NCI-H2227 treated with DMSO at 0.1 percent for 48 hours (cell line): ENCODE data around the gene KCNB1.
"Not testable (repeated sequence)": the region's sequence is repeated elsewhere in the genome, so short reads cannot be mapped to it uniquely, and the experiment has no call there.

Experiments used
- DNase-seq: peaks from one replicate; lab custom pipeline; 2025; lab: John Stamatoyannopoulos, UW

The KCNB1 gene

DNA sequence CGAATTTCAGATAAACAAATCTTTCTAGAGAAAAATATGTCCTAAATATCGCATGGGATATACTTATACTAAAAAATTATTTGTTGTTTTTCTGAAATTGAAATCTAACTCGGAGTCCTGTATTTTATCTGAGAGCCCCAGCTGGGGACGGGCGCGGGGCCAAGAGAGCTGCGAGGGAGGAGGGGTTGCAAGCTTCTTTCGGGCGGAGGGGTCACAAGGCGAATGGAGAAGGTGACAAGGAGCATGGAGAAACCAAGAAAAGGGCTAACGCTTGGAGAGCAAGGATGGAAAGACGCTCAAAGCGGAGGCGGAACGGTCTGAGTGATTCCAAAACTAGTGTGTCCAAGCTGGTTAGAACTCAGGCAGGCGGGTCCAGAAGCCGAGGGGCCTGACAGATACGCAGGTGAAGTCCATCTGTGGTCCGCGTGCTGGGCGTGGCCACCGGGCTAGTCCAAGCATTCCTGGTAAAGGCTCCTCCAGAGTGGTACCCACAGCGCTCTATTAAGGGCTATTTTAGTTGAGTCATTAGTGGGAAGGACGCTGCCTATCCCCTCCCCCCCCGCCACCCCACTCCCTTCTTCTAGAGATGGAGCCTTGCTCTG lies 163.2 kb downstream of the KCNB1 start:
- DNase-seq: peak; percentile 9

- DNase-seq: no peak
These were observed 163.8 kb downstream of the KCNB1 start for GRCh38 chr20:49318430-49319207.

DNA sequence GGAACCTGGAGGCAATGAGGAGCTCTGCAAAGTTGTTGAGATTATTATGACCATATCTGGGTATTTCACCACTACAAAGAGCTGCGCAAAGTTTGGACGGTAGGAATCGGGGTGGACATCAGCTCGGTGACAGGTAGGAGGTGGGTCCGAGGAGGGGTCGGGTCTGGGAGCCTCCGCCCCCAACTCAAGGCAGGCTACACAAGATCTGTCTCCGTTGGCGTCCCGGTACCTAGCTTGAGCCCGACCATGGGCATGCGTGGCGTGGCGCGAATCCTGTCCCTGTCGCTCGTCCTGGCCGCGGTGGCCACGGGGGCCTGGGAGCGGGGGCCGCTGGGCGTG lies 164.4 kb downstream of the KCNB1 start:
- no peak for DNase-seq

- DNase-seq: no peak
These were observed 165.8 kb downstream of the KCNB1 start for GRCh38 chr20:49316704-49317103.

- DNase-seq: no peak
These were observed 166.9 kb downstream of the KCNB1 start for GRCh38 chr20:49315580-49315979.

GRCh38 chr20:49314052-49314451 lies 168.4 kb downstream of the KCNB1 start:
- not testable (repeated sequence) for DNase-seq
